LNCaP clone FGC (cell line): ENCODE measurements around the gene DCAF4L1.

ENCODE experiments used
- DNase-seq: peaks from one replicate; pipeline ENCODE4 v3.0.0-alpha.2; 2011; ENCODE audit warnings: low read depth
- H3K4me3 ChIP-seq: 2 replicates; pipeline ENCODE4 v1.5.1; 2011; ENCODE audit warnings: mild to moderate bottlenecking, low read depth, low read length, control low read depth
- TF ChIP-seq, protein P1 (sequence below): IDR thresholded peaks from 2 replicates; pipeline ENCODE4 v1.5.1; 2012; ENCODE audit warnings: mild to moderate bottlenecking; ENCODE audit not compliant: control insufficient read depth, insufficient read depth; ENCODE audit errors: extremely low read depth

DCAF4L1 gene

DNA sequence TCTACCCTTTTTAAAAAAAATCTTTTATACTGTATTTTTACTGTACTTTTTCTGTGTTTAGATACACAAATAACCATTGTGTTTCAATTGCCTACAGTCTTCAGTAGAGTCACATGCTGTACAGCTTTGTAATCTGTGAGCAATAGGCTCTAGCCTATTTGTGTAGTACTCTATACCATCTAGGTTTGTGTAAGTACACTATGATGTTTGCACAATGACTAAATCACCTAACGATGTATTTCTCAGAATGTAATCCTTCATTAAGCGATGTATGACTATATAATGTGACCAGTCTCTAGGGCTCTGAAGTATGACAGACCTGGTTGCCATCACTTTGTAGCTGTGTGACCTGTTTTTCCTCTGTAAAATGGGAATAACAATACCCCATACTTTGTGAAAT is 14.2 kb upstream of the DCAF4L1 start:
- TF ChIP-seq, protein P1, sequence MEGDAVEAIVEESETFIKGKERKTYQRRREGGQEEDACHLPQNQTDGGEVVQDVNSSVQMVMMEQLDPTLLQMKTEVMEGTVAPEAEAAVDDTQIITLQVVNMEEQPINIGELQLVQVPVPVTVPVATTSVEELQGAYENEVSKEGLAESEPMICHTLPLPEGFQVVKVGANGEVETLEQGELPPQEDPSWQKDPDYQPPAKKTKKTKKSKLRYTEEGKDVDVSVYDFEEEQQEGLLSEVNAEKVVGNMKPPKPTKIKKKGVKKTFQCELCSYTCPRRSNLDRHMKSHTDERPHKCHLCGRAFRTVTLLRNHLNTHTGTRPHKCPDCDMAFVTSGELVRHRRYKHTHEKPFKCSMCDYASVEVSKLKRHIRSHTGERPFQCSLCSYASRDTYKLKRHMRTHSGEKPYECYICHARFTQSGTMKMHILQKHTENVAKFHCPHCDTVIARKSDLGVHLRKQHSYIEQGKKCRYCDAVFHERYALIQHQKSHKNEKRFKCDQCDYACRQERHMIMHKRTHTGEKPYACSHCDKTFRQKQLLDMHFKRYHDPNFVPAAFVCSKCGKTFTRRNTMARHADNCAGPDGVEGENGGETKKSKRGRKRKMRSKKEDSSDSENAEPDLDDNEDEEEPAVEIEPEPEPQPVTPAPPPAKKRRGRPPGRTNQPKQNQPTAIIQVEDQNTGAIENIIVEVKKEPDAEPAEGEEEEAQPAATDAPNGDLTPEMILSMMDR, result no peak
- DNase-seq, result no peak
- H3K4me3 ChIP-seq, result no peak overlapping the region

- no peak overlapping the region for H3K4me3 ChIP-seq
- no peak for DNase-seq
- TF ChIP-seq, protein P1, result no peak
Observed at GRCh38 chr4:41969671-41970070, 11.9 kb upstream of the DCAF4L1 start.

GRCh38 chr4:41975341-41975740 is 6.2 kb upstream of the DCAF4L1 start:
- TF ChIP-seq, protein P1, result no peak
- H3K4me3 ChIP-seq, result no peak overlapping the region
- no peak for DNase-seq

DNA sequence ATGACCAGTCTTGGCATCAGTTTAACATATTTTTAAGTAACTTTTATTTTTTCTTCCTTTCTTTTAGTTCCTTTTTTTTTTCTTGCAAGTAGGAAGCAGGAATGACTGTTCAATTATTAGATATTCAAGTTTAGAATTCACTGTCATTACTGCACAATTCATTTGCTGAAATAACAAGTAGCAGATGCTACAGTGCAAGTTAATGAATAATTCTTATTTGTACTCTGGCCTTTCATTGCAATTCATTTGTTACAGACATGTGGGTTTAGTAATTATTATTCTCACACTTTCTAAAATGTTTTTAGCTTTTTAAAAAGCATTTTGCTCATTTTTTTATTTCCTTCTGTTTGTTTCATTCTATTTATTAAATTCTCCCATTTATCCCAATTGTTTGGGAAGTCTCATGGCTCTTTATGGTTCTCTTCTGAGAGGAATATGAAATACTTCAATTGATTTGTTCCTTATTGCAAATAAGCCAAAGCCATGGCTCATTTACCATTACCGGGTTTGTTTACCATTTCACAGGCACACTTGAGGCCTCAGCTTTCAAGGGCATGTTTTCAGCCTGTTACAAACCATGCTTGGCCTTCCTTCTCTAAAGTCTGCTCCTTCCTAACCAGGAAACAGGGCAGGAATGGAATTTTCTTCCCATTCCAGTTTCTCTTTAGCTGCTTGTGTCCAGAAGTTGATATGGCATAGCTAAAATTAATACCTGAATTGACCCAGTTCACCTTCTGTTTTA is 4.6 kb upstream of the DCAF4L1 start:
- H3K4me3 ChIP-seq, result no peak overlapping the region
- TF ChIP-seq, protein P1, result no peak
- no peak for DNase-seq

DNA sequence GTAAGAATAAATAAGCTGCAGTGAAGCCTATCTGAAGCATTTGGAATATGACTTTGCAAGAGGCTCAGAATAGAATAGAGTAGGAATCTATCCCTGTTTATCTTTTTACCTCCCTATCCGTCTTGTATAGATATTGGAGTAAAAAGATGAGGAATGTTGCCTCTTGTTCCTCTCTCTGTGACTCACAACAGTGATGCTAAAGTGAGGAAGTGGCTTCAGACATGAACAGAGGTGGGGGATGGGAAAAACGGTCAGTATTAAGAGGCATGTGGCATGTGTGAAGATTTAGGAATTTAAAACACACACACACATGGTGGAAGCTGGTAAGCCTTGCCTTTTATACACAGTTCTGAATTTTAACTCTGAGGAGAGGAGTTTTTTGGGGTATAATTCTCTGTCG is 3.8 kb upstream of the DCAF4L1 start:
- DNase-seq, result no peak
- H3K4me3 ChIP-seq, result no peak overlapping the region
- TF ChIP-seq, protein P1, result no peak

GRCh38 chr4:41982716-41983115 is 1.2 kb downstream of the DCAF4L1 start:
- TF ChIP-seq, protein P1, result no peak
- H3K4me3 ChIP-seq, result no peak overlapping the region
- no peak for DNase-seq

DNA sequence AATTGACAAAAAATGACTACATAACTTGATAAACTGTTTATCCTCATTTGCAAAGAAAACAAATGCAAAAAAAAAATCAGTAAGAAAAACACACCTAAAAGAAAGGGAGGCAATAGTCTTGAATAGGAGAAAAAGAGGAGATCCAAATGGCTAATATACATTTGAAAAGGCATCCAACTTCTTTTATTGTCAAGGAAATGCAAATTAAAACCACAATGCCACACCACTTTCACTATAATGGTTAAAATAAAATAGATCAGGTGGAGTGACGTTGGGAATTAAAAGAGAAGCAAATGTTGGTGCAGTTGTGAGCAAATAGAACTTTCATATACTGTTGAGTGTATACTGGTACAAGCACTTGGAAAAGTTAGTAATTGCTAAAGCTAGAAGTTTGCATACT is 3.6 kb downstream of the DCAF4L1 start:
- H3K4me3 ChIP-seq, result no peak overlapping the region
- no peak for DNase-seq
- TF ChIP-seq, protein P1, result no peak
